Measurements from ENCODE around the gene CEP78. TPM values are rescaled to one million over a fixed set of nuclear protein-coding genes. Genes with fewer than 3 reads are reported as not detected.

The CEP78 gene
- total and polyA plus RNA-seq, 11 donors, result 1.1 to 8.2 (median 3.3) TPM

GRCh38 chr9:78314953-78315870, 79.3 kb downstream of the CEP78 start:
- Histone ChIP-seq H3K4me3 (no peak overlapping the region), H3K9me3 (no peaks in the 10 kb centered on the region), H3K27ac (no peak overlapping the region), H3K27me3 (no peaks in the 10 kb centered on the region), H3K4me1 (peaks cover 0 to 10% (median 0%) of the 10 kb centered on the region in 12 donors), H3K36me3 (no peaks in the 10 kb centered on the region)
- 37 to 48% (median 44%) methylated on average over 8 of the region's 8 CpGs for WGBS, 4 donors
- intact Hi-C loops (cut with DNase I), result no loop called here
- no peak for ATAC-seq
- no peak for TF ChIP-seq POLR2A (IDR thresholded peaks at IDR 0.05)
- TF ChIP-seq CTCF (IDR thresholded peaks at IDR 0.05), result no peak
- DNase-seq, result no peak

- Histone ChIP-seq H3K4me1 (peaks cover 0 to 10% (median 0%) of the 10 kb centered on the region in 12 donors), H3K27me3 (no peaks in the 10 kb centered on the region), H3K27ac (no peak overlapping the region), H3K9me3 (no peaks in the 10 kb centered on the region), H3K36me3 (no peaks in the 10 kb centered on the region), H3K4me3 (no peak overlapping the region)
- 85 to 92% (median 89%) methylated on average over 11 of the region's 11 CpGs for WGBS, 4 donors
- ATAC-seq (no peak), DNase-seq (no peak)
- TF ChIP-seq CTCF (IDR thresholded peaks at IDR 0.05), result no peak
- TF ChIP-seq POLR2A (IDR thresholded peaks at IDR 0.05), result no peak
- intact Hi-C loops (cut with DNase I), result no loop called here
Observed at GRCh38 chr9:78316166-78316892, 80.5 kb downstream of the CEP78 start.

GRCh38 chr9:78319197-78320029, 83.5 kb downstream of the CEP78 start:
- no peak for ATAC-seq
- Histone ChIP-seq H3K27me3 (no peaks in the 10 kb centered on the region), H3K9me3 (no peaks in the 10 kb centered on the region), H3K27ac (no peak overlapping the region), H3K36me3 (no peaks in the 10 kb centered on the region), H3K4me3 (no peak overlapping the region), H3K4me1 (peaks cover 0 to 10% (median 0%) of the 10 kb centered on the region in 12 donors)
- TF ChIP-seq POLR2A (IDR thresholded peaks at IDR 0.05), result no peak
- no peak for TF ChIP-seq CTCF (IDR thresholded peaks at IDR 0.05)
- no peak for DNase-seq
- 68 to 94% (median 91%) methylated on average over 5 to 6 of the region's 6 CpGs for WGBS, 4 donors
- intact Hi-C loops (cut with DNase I), result no loop called here
